GM06990 (cell line): Measurements from ENCODE around the gene PODN.

ENCODE experiments used
- DNase-seq: peaks from one replicate; pipeline ENCODE4 v3.0.0-alpha.2; 2011; ENCODE audit not compliant: insufficient read length; ENCODE audit errors: extremely low read depth
- H3K27me3 ChIP-seq: replicated peaks from 2 replicates; pipeline ENCODE4 v1.6.0; 2011; ENCODE audit warnings: low read length; ENCODE audit not compliant: control insufficient read depth, insufficient read depth
- H3K36me3 ChIP-seq: 2 replicates; pipeline ENCODE4 v1.5.1; 2011; ENCODE audit warnings: low read length; ENCODE audit not compliant: control insufficient read depth, insufficient read depth
- H3K4me3 ChIP-seq: replicated peaks from 2 replicates; pipeline ENCODE4 v1.5.1; 2011; ENCODE audit warnings: low read depth, mild to moderate bottlenecking, control low read depth, low read length
- TF ChIP-seq, protein P1 (sequence below): IDR thresholded peaks from 2 replicates; pipeline ENCODE4 v1.5.1; 2011; ENCODE audit warnings: low read length, control low read depth, mild to moderate bottlenecking, inconsistent platforms; ENCODE audit not compliant: insufficient read depth, poor library complexity, severe bottlenecking

PODN gene

DNA sequence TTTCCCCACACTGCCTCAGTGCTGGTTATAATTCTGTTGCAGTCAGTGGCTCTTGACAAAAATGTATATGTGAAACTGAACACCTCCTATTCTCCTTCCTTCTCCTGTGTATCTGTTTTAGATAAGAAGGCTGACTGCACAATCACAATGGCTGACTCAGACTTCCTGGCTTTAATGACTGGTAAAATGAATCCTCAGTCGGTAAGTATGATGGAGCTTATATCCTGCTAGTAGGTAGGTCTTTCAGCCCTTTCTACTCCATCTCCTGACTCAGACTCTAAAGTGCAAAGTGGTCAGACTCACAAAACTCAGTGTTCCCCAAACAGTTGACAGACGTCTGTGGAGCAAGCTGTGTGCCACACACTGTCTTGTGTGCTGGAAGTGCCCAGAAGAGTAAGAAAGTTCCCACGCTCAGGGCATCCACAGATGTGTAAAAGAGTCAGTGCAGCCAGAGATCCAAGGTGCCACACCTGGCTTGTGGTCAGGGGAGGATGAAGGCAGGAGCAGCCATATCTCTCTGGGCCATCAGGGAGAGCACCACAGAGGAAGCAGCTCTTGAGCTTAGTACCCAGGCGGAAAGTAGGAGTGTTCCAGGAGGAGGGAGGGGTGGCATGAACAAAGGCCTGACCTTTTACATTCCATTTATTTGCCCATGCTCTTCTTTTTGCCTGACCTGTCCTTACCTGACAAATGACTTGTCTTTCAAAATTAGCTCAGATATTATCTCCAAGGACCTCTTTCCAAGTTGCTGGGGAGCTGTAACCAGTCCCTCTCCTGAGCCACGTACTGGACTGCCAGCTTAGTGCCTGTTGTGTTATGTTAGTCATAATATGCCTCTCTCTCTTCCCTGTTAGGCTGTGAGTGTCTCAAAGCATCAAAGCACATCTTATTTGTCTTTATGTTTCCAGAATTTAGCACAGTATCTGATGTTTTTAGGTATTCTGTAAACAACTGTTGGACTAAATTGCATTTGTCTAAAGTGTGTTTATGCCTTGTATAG, 14.0 kb upstream of the PODN start:
- TF ChIP-seq, protein P1, sequence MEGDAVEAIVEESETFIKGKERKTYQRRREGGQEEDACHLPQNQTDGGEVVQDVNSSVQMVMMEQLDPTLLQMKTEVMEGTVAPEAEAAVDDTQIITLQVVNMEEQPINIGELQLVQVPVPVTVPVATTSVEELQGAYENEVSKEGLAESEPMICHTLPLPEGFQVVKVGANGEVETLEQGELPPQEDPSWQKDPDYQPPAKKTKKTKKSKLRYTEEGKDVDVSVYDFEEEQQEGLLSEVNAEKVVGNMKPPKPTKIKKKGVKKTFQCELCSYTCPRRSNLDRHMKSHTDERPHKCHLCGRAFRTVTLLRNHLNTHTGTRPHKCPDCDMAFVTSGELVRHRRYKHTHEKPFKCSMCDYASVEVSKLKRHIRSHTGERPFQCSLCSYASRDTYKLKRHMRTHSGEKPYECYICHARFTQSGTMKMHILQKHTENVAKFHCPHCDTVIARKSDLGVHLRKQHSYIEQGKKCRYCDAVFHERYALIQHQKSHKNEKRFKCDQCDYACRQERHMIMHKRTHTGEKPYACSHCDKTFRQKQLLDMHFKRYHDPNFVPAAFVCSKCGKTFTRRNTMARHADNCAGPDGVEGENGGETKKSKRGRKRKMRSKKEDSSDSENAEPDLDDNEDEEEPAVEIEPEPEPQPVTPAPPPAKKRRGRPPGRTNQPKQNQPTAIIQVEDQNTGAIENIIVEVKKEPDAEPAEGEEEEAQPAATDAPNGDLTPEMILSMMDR = no peak
- Histone ChIP-seq H3K27me3 (no peaks in the 10 kb centered on the region), H3K4me3 (no peak overlapping the region), H3K36me3 (peaks cover 7% of the 10 kb centered on the region)
- no peak for DNase-seq

DNA sequence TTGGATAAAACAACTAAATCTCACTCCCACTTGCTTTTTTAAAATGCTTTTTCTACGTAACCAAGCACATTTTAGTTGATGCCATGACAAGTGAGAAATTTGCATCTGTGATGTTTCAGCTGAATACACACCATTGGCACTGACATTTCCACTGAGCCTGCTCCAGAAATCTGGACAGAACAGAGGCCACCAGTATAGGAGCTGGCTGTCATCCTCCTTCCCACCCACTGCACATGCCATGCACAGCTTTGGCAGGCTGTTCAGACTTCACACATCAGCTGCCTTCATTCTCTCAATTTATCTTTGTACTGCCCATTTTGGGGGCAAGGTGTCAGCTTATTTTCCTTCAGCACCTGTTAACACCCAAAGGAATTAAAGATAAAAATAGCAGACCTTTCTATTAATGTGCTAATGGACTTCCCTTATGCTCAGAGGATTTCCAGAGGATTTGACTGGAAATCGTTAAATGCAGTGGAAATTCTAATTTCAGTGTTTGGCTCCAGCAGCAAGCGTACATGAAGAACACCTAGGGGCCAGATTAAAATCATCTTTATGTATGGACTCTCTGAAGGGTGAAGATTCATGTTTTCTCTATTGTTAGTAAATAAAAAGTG, 12.9 kb upstream of the PODN start:
- Histone ChIP-seq H3K36me3 (peaks cover 7% of the 10 kb centered on the region), H3K4me3 (no peak overlapping the region), H3K27me3 (no peaks in the 10 kb centered on the region)
- DNase-seq = no peak
- TF ChIP-seq, protein P1 = no peak

DNA sequence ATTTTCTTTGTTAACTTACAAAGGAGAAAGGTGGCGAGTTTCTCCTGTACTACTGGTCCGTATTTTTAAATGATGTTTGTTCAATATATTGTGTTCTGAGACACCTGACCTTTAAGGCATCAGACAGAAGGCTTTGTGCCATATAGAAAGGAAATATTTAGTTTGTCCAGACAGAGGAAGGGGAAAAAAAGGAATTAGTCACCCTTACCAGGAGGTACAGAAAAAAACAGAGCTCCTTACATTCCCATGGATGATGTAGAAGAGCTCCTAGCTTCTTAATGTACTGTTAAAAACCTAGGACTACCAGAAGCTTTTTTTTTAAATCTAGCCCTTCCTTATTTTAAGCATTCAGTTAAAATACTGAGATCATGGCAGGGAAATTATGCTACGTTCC, 12.4 kb upstream of the PODN start:
- Histone ChIP-seq H3K27me3 (no peaks in the 10 kb centered on the region), H3K4me3 (no peak overlapping the region), H3K36me3 (peaks cover 7% of the 10 kb centered on the region)
- TF ChIP-seq, protein P1 = no peak
- no peak for DNase-seq

DNA sequence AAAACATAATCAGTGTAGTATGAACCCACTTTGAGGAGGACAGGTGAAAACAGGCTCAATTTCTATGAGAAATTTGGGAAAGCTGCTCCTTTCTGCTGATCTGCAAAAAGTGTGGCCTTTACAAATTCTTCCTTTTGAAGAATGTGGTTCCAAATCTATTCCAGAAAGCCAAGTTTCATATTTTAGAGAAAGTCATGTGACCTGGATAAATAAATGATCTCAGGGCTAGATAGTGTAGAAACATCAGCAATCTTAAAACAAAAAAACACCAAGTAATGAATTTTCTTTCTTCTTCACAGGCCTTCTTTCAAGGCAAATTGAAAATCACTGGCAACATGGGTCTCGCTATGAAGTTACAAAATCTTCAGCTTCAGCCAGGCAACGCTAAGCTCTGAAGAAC, 11.7 kb upstream of the PODN start:
- no peak for DNase-seq
- H3K4me3 ChIP-seq = no peak overlapping the region
- H3K36me3 ChIP-seq = peaks cover 7% of the 10 kb centered on the region
- TF ChIP-seq, protein P1 = no peak
- no peaks in the 10 kb centered on the region for H3K27me3 ChIP-seq

DNA sequence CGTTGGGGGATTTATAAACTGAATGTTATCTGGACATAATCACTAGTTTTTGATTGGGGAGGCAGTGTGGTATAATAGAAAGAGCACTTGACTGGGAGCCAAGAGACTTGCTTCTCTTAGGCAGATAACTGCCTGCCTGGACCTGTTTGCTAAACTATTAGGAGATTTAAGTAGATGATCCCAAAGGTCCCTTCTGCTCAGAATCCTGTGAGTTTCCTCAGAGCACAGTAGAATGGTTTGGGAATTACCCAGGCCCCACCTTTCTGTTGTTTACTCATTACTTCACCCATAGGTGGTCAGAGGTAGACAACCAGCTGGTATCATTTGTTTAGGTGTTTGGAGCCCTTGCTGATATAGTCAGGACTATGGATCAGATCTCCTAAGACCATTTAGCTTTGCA, 10.3 kb upstream of the PODN start:
- H3K4me3 ChIP-seq = no peak overlapping the region
- no peak for DNase-seq

More for the DNA sequence above, 10.3 kb upstream of the PODN start:
- TF ChIP-seq, protein P1 = no peak
- no peaks in the 10 kb centered on the region for H3K27me3 ChIP-seq
- H3K36me3 ChIP-seq = peaks cover 7% of the 10 kb centered on the region
